Activated naive CD8-positive, alpha-beta T cell treated with anti-CD3 and anti-CD28 coated beads, Interleukin-2, amount 10 ng/mL, durations not matched to agents 7 days and 5 days (primary cell): ENCODE measurements around the gene PRR35. TPM values are rescaled to one million over a fixed set of nuclear protein-coding genes. Genes with fewer than 3 reads are reported as not detected.

ENCODE experiments used
- ATAC-seq: fragments of 150-1000 bp; cut with Tn5 transposase; one replicate; pipeline ENCODE4 v1.10.0; 2021; ENCODE audit warnings: low read depth, moderate library complexity
- POLR2A ChIA-PET: fragments of 350-600 bp; sonication (Branson Sonifier 250); formaldehyde crosslinking; loops from one replicate; lab custom pipeline; 2021; ENCODE audit warnings: antibody characterized with exemption; lab: Charles Lee
- DNase-seq: peaks from one replicate; pipeline ENCODE4 v3.0.0; 2021
- H3K27ac Mint-ChIP-seq: one replicate; pipeline ENCODE4 v1.8.0; 2022; ENCODE audit warnings: mild to moderate bottlenecking, mixed read lengths
- H3K27me3 Mint-ChIP-seq: one replicate; pipeline ENCODE4 v1.8.0; 2022; ENCODE audit warnings: mild to moderate bottlenecking, moderate library complexity, mixed read lengths
- H3K36me3 Mint-ChIP-seq: one replicate; pipeline ENCODE4 v1.8.0; 2021; ENCODE audit warnings: mild to moderate bottlenecking, mixed read lengths
- H3K4me1 Mint-ChIP-seq: one replicate; pipeline ENCODE4 v1.8.0; 2021; ENCODE audit warnings: mixed read lengths
- H3K4me3 Mint-ChIP-seq: one replicate; pipeline ENCODE4 v1.8.0; 2022; ENCODE audit warnings: mild to moderate bottlenecking, moderate library complexity, mixed read lengths
- H3K9me3 Mint-ChIP-seq: one replicate; pipeline ENCODE4 v1.8.0; 2021; ENCODE audit warnings: mixed read lengths
- total RNA-seq, 2 experiments: library from RNA; stranded (reverse); gene quantifications; one replicate each; pipeline ENCODE4 v1.2.3, GENCODE V29; 2021

PRR35 gene
- total RNA-seq, 2 experiments from 2014 or later: not detected

- Mint-ChIP-seq H3K27me3 (no peaks in the 10 kb centered on the region), H3K9me3 (no peaks in the 10 kb centered on the region), H3K36me3 (no peaks in the 10 kb centered on the region), H3K4me1 (no peaks in the 10 kb centered on the region), H3K4me3 (no peak overlapping the region), H3K27ac (no peak overlapping the region)
- ATAC-seq (peak; percentile 61), DNase-seq (peak; percentile 62)
- POLR2A ChIA-PET: no interaction called here
Observed at GRCh38 chr16:546909-547770, 13.1 kb upstream of the PRR35 start.

GRCh38 chr16:548586-548985 is 11.6 kb upstream of the PRR35 start:
- POLR2A ChIA-PET: no interaction called here
- ATAC-seq: no peak
- Mint-ChIP-seq H3K4me1 (no peaks in the 10 kb centered on the region), H3K36me3 (no peaks in the 10 kb centered on the region), H3K27me3 (no peaks in the 10 kb centered on the region), H3K4me3 (no peak overlapping the region), H3K9me3 (no peaks in the 10 kb centered on the region), H3K27ac (no peak overlapping the region)
- no peak for DNase-seq

- Mint-ChIP-seq H3K4me3 (no peak overlapping the region), H3K36me3 (no peaks in the 10 kb centered on the region), H3K4me1 (no peaks in the 10 kb centered on the region), H3K27me3 (no peaks in the 10 kb centered on the region), H3K9me3 (no peaks in the 10 kb centered on the region), H3K27ac (no peak overlapping the region)
- POLR2A ChIA-PET: no interaction called here
- DNase-seq (no peak), ATAC-seq (no peak)
Observed at GRCh38 chr16:549544-550263, 10.5 kb upstream of the PRR35 start.

GRCh38 chr16:551210-551609 is 9.0 kb upstream of the PRR35 start:
- Mint-ChIP-seq H3K36me3 (no peaks in the 10 kb centered on the region), H3K27ac (no peak overlapping the region), H3K27me3 (no peaks in the 10 kb centered on the region), H3K4me1 (no peaks in the 10 kb centered on the region), H3K9me3 (no peaks in the 10 kb centered on the region), H3K4me3 (no peak overlapping the region)
- ATAC-seq: no peak
- no peak for DNase-seq
- POLR2A ChIA-PET: no interaction called here

GRCh38 chr16:552171-552570 is 8.0 kb upstream of the PRR35 start:
- Mint-ChIP-seq H3K27ac (no peak overlapping the region), H3K9me3 (no peaks in the 10 kb centered on the region), H3K4me1 (no peaks in the 10 kb centered on the region), H3K36me3 (no peaks in the 10 kb centered on the region), H3K4me3 (no peak overlapping the region), H3K27me3 (no peaks in the 10 kb centered on the region)
- DNase-seq: no peak
- no peak for ATAC-seq
- POLR2A ChIA-PET: no interaction called here

GRCh38 chr16:553601-554296 is 6.4 kb upstream of the PRR35 start:
- H3K4me1 Mint-ChIP-seq: no peaks in the 10 kb centered on the region
- H3K4me3 Mint-ChIP-seq: no peak overlapping the region
- no peaks in the 10 kb centered on the region for H3K9me3 Mint-ChIP-seq
- H3K36me3 Mint-ChIP-seq: no peaks in the 10 kb centered on the region
- POLR2A ChIA-PET: no interaction called here
- ATAC-seq: no peak
- H3K27ac Mint-ChIP-seq: no peak overlapping the region
- H3K27me3 Mint-ChIP-seq: peaks cover 4% of the 10 kb centered on the region
- no peak for DNase-seq

GRCh38 chr16:554297-554621 is 5.9 kb upstream of the PRR35 start:
- POLR2A ChIA-PET: no interaction called here
- Mint-ChIP-seq H3K9me3 (no peaks in the 10 kb centered on the region), H3K4me1 (no peaks in the 10 kb centered on the region), H3K36me3 (no peaks in the 10 kb centered on the region), H3K4me3 (no peak overlapping the region), H3K27me3 (peaks cover 4% of the 10 kb centered on the region), H3K27ac (no peak overlapping the region)
- DNase-seq (no peak), ATAC-seq (no peak)

GRCh38 chr16:554640-555365 is 5.4 kb upstream of the PRR35 start:
- no peaks in the 10 kb centered on the region for H3K9me3 Mint-ChIP-seq
- POLR2A ChIA-PET: no interaction called here

GRCh38 chr16:555528-556473 is 4.4 kb upstream of the PRR35 start:
- ATAC-seq: no peak
- no peaks in the 10 kb centered on the region for H3K36me3 Mint-ChIP-seq
- H3K4me1 Mint-ChIP-seq: no peaks in the 10 kb centered on the region
- no peak for DNase-seq
- H3K9me3 Mint-ChIP-seq: no peaks in the 10 kb centered on the region
- POLR2A ChIA-PET: no interaction called here
- no peak overlapping the region for H3K4me3 Mint-ChIP-seq
- peaks cover 7% of the 10 kb centered on the region for H3K27me3 Mint-ChIP-seq
- H3K27ac Mint-ChIP-seq: no peak overlapping the region

More at GRCh38 chr16:554640-555365, 5.4 kb upstream of the PRR35 start:
- DNase-seq (no peak), ATAC-seq (no peak)
- H3K36me3 Mint-ChIP-seq: no peaks in the 10 kb centered on the region
- H3K4me1 Mint-ChIP-seq: no peaks in the 10 kb centered on the region
- H3K4me3 Mint-ChIP-seq: no peak overlapping the region
- H3K27me3 Mint-ChIP-seq: peaks cover 7% of the 10 kb centered on the region
- H3K27ac Mint-ChIP-seq: no peak overlapping the region

GRCh38 chr16:556474-557173 is 3.6 kb upstream of the PRR35 start:
- POLR2A ChIA-PET: no interaction called here
- H3K27ac Mint-ChIP-seq: no peak overlapping the region

GRCh38 chr16:557463-558297 is 2.5 kb upstream of the PRR35 start:
- no peak overlapping the region for H3K4me3 Mint-ChIP-seq
- H3K27ac Mint-ChIP-seq: no peak overlapping the region
- ATAC-seq: no peak
- no peak for DNase-seq
- H3K36me3 Mint-ChIP-seq: no peaks in the 10 kb centered on the region
- H3K4me1 Mint-ChIP-seq: no peaks in the 10 kb centered on the region
- no peaks in the 10 kb centered on the region for H3K9me3 Mint-ChIP-seq
- POLR2A ChIA-PET: no interaction called here
- peaks cover 9% of the 10 kb centered on the region for H3K27me3 Mint-ChIP-seq

More at GRCh38 chr16:556474-557173, 3.6 kb upstream of the PRR35 start:
- Mint-ChIP-seq H3K4me3 (no peak overlapping the region), H3K4me1 (no peaks in the 10 kb centered on the region), H3K27me3 (peaks cover 9% of the 10 kb centered on the region), H3K9me3 (no peaks in the 10 kb centered on the region), H3K36me3 (no peaks in the 10 kb centered on the region)
- ATAC-seq (no peak), DNase-seq (no peak)
